Kidney (tissue), 14 donors: Measurements from ENCODE around the gene DNHD1. TPM values are rescaled to one million over a fixed set of nuclear protein-coding genes. Genes with fewer than 3 reads are reported as not detected.

Experiments used
- DNase-seq, 5 donors: peaks; one replicate each; pipeline ENCODE4 v3.0.0-alpha.2; 2013 to 2020
- FAIRE-seq: peaks from 2 replicates; lab custom pipeline; 2012; peaks lifted over from hg19 to GRCh38; lab: Jason Lieb, UNC
- H3K27ac ChIP-seq, 2 donors: one replicate each; pipeline ENCODE4 v1.7.0; 2013; ENCODE audit warnings: low read depth in 2 of 2, low read length in 2 of 2, inconsistent platforms in 1 of 2
- H3K27me3 ChIP-seq: one replicate; pipeline ENCODE4 v1.7.1; 2013; ENCODE audit warnings: low read length, inconsistent platforms; ENCODE audit not compliant: control insufficient read depth, insufficient read depth
- H3K36me3 ChIP-seq, 3 donors: one replicate each; pipeline versions ENCODE4 v1.7.0 to v1.7.1; 2013; ENCODE audit warnings: low read length in 3 of 3, control low read depth in 1 of 3, inconsistent platforms in 1 of 3; ENCODE audit not compliant: insufficient read depth in 3 of 3, control insufficient read depth in 2 of 3
- H3K4me1 ChIP-seq, 3 donors: one replicate each; pipeline versions ENCODE4 v1.7.0 to v1.7.1; 2013; ENCODE audit warnings: low read length in 3 of 3, inconsistent platforms in 1 of 3, low read depth in 1 of 3; ENCODE audit not compliant: control insufficient read depth in 2 of 3, insufficient read depth in 2 of 3
- H3K4me3 ChIP-seq, 3 donors: one replicate each; pipeline versions ENCODE4 v1.7.0 to v1.8.1; 2013; ENCODE audit warnings: low read length in 3 of 3, control low read depth in 1 of 3, inconsistent platforms in 1 of 3
- H3K9ac ChIP-seq, 3 donors: one replicate each; pipeline versions ENCODE4 v1.7.0 to v1.7.1; 2013; ENCODE audit warnings: low read length in 3 of 3, control low read depth in 1 of 3, inconsistent platforms in 1 of 3
- H3K9me3 ChIP-seq, 3 donors: one replicate each; pipeline versions ENCODE4 v1.7.0 to v1.7.1; 2013; ENCODE audit warnings: low read length in 3 of 3, control low read depth in 1 of 3, inconsistent platforms in 1 of 3; ENCODE audit not compliant: control insufficient read depth in 2 of 3, insufficient read depth in 1 of 3
- intact Hi-C: fragments of 100-400 bp; cut with DNase I; formaldehyde crosslinking; loops from one replicate; pipeline ENCODE4 v1.11.1; 2022
- polyA plus RNA-seq: library from polyadenylated mRNA; stranded (reverse); fragments of 350-450 nt; fragmentation: Illumina TruSeq; extraction: RNeasy Lipid Tissue Mini Kit (QIAGEN cat#74804); gene quantifications from one replicate; pipeline ENCODE4 v1.2.3, GENCODE V29; 2014; ENCODE audit warnings: low read depth, low replicate concordance; ENCODE audit not compliant: insufficient read depth
- total RNA-seq: library from RNA; stranded (reverse); fragmentation: NEBNext Ultra II Directional; extraction: Animal tissue kit (Norgen Biotek cat#: 25700); gene quantifications from one replicate; pipeline ENCODE4 v1.2.1, GENCODE V29; 2021
- TF ChIP-seq, protein P1 (sequence below): IDR thresholded peaks from 3 replicates; pipeline ENCODE4 v1.5.1; 2012; ENCODE audit warnings: mild to moderate bottlenecking, moderate library complexity, borderline replicate concordance; ENCODE audit not compliant: insufficient read depth; ENCODE audit errors: extremely low read depth
- donor health status: control.
- donor health status: control.
- donor health status: control.
- donor health status: control.
- donor health status: control.
- donor health status: DM: yes; HTN: yes; CAD: no.
- donor health status: Normal renal cell carcinoma (clear cell type).

DNHD1 gene
- total and polyA plus RNA-seq, 2 donors from 2014 or later = 3.5 to 10.1 TPM

DNA sequence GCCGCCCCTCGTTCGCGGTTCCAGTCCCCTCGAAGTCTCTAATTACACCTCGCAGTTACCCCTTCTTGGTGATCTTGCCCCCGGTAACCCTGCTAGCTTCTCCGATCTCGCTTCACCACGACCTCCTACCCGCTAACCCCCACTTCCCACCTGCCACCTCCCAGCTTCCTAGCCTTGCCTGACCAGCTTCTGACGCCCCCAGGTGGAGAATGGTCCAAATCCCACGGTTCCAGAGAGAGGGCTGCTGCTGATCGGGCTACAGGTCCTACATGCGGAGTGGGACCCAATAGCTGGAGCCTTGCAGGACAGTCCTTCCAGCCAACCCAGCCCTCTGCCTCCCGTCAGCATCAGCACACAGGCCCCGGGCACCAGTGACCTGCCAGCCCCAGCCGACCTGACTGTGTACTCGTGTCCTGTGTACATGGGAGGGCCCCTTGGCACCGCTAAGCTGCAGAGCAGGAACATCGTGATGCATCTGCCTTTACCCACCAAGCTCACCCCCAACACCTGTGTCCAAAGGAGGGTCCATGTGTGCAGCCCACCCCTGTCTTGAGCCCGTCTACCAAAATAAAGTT is 74.4 kb downstream of the DNHD1 start:
- intact Hi-C loops = no loop called here
- no peaks in the 10 kb centered on the region for H3K9me3 ChIP-seq
- H3K36me3 ChIP-seq = no peaks in the 10 kb centered on the region
- H3K4me1 ChIP-seq = peaks cover 0 to 10% (median 0%) of the 10 kb centered on the region in 3 donors
- TF ChIP-seq, protein P1, sequence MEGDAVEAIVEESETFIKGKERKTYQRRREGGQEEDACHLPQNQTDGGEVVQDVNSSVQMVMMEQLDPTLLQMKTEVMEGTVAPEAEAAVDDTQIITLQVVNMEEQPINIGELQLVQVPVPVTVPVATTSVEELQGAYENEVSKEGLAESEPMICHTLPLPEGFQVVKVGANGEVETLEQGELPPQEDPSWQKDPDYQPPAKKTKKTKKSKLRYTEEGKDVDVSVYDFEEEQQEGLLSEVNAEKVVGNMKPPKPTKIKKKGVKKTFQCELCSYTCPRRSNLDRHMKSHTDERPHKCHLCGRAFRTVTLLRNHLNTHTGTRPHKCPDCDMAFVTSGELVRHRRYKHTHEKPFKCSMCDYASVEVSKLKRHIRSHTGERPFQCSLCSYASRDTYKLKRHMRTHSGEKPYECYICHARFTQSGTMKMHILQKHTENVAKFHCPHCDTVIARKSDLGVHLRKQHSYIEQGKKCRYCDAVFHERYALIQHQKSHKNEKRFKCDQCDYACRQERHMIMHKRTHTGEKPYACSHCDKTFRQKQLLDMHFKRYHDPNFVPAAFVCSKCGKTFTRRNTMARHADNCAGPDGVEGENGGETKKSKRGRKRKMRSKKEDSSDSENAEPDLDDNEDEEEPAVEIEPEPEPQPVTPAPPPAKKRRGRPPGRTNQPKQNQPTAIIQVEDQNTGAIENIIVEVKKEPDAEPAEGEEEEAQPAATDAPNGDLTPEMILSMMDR = no peak
- no peaks in the 10 kb centered on the region for H3K27me3 ChIP-seq
- no peak overlapping the region for H3K9ac ChIP-seq
- H3K4me3 ChIP-seq = peak overlapping the region in 1 of 3 donors; percentile 36
- no peak for FAIRE-seq
- H3K27ac ChIP-seq = no peak overlapping the region
- DNase-seq = peak in 2 of 5 donors; percentile 18 to 61

DNA sequence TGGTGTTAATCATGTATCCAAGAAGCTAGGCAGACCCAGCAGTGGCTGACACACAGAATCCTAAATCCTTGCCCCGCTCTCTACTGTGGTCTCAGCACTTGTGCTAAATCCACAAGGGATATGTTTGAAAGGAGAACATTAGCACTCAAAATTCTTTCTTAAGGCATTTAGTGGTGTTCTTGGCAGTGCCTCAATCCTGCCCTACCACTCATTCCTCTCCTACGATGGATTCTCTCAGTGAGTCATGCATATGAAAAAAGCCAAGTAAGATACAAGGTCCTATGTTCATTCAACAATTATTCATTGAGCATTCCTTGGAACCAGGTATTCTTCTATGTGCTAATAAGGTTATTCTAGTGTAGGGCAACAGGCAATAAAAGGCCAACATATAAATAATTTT is 75.1 kb downstream of the DNHD1 start:
- Histone ChIP-seq H3K4me3 (no peak overlapping the region), H3K27me3 (no peaks in the 10 kb centered on the region), H3K27ac (no peak overlapping the region), H3K4me1 (peaks cover 0 to 15% (median 0%) of the 10 kb centered on the region in 3 donors), H3K9ac (no peak overlapping the region), H3K9me3 (no peaks in the 10 kb centered on the region), H3K36me3 (no peaks in the 10 kb centered on the region)
- DNase-seq = no peak
- TF ChIP-seq, protein P1 = no peak
- intact Hi-C loops = no loop called here
- no peak for FAIRE-seq

DNA sequence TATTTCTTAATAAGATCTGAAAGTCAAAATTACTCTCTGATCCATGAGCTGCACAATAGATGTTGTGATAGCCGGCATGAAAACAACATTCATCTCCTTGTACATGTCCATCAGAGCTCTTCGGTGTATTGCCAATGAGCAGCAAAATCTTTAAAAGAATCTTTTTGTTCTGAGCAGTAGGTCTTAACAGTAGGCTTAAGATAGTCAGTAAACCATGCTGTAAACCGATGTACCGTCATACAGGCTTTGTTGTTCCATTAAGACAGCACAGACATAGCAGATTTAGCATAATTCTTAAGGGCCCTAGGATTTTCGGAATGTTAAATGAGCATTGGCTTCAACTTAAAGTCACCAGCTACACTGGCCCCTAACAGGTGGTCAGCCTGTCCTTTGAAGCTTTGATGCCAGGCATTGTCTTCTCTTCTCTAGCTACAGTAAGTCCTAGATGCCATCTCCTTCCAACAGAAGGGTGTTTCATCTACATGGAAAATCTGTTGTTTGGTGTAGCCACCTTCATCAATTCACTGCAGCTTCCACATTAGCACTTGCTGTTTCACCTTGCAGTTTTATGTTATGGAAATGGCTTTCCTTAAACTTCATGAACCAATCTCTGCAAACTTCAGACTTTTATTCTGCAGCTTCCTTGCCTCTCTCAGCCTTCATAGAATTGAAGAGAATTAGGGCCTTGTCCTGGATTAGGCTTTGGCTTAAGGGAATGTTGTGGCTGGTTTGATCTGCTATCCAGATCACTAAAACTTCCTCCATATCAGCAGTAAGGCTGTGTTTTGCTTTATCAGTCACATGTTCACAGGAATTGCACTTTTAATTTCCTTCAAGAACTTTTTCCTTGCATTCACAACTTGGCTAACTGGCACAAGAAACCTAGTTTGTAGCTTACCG is 78.0 kb downstream of the DNHD1 start:
- H3K36me3 ChIP-seq = no peaks in the 10 kb centered on the region
- H3K9ac ChIP-seq = no peak overlapping the region
- no peak overlapping the region for H3K4me3 ChIP-seq
- no peaks in the 10 kb centered on the region for H3K9me3 ChIP-seq
- FAIRE-seq = no peak
- intact Hi-C loops = no loop called here
- no peak overlapping the region for H3K27ac ChIP-seq
- H3K4me1 ChIP-seq = peaks cover 0 to 6% (median 0%) of the 10 kb centered on the region in 3 donors
- TF ChIP-seq, protein P1 = no peak
- no peaks in the 10 kb centered on the region for H3K27me3 ChIP-seq
- DNase-seq = no peak
